Hindlimb muscle (tissue), 1 donor: ENCODE measurements around the gene EXOC5. TPM values are rescaled to one million over a fixed set of nuclear protein-coding genes. Genes with fewer than 3 reads are reported as not detected.
"Not testable (repeated sequence)": the region's sequence is repeated elsewhere in the genome, so short reads cannot be mapped to it uniquely, and the experiment has no call there.

ENCODE experiments used
- DNase-seq: peaks from one replicate; pipeline ENCODE4 v3.0.0-alpha.2; 2013
- polyA plus RNA-seq: library from polyadenylated mRNA; unstranded; fragments of 120-200 nt; gene quantifications from one replicate; pipeline ENCODE4 v1.2.1, GENCODE V29; 2013; ENCODE audit not compliant: insufficient read length

Gene EXOC5
- polyA plus RNA-seq: 59.5 TPM

- peak; percentile 93 for DNase-seq
These were observed at the start of gene EXOC5, which contains the start of gene AP5M1 for GRCh38 chr14:57268161-57269069. EXOC5 (minus strand) TSS chr14:57268905; CDS start chr14:57268648, 257 bp downstream. AP5M1 (plus strand) TSS chr14:57268971; CDS start chr14:57269315, 344 bp downstream.

- DNase-seq: peak; percentile 69
These were observed 48.6 kb upstream of the EXOC5 start for GRCh38 chr14:57317248-57317833.

GRCh38 chr14:57314396-57315089, 45.8 kb upstream of the EXOC5 start:
- DNase-seq: no peak

GRCh38 chr14:57302883-57303282, 34.2 kb upstream of the EXOC5 start:
- no peak for DNase-seq

- DNase-seq: no peak
These were observed 30.8 kb upstream of the EXOC5 start for GRCh38 chr14:57299511-57299910.

- DNase-seq: no peak
These were observed 29.1 kb upstream of the EXOC5 start for GRCh38 chr14:57297852-57298251.

GRCh38 chr14:57295239-57295638, 26.5 kb upstream of the EXOC5 start:
- DNase-seq: no peak

- DNase-seq: no peak
These were observed 25.4 kb upstream of the EXOC5 start for GRCh38 chr14:57293866-57294837.

GRCh38 chr14:57291692-57292647, 23.3 kb upstream of the EXOC5 start:
- DNase-seq: no peak

GRCh38 chr14:57290751-57291150, 22.0 kb upstream of the EXOC5 start:
- no peak for DNase-seq

- no peak for DNase-seq
These were observed 19.0 kb upstream of the EXOC5 start for GRCh38 chr14:57287745-57288144.

GRCh38 chr14:57277062-57277461, 8.4 kb upstream of the EXOC5 start:
- DNase-seq: no peak

- no peak for DNase-seq
These were observed 6.4 kb upstream of the EXOC5 start for GRCh38 chr14:57275023-57275664.

GRCh38 chr14:57274551-57274950, 5.8 kb upstream of the EXOC5 start:
- no peak for DNase-seq

- DNase-seq: no peak
These were observed 4.5 kb upstream of the EXOC5 start for GRCh38 chr14:57273236-57273635.

GRCh38 chr14:57266065-57266464, 2.6 kb downstream of the EXOC5 start:
- no peak for DNase-seq

GRCh38 chr14:57262117-57262516, 6.6 kb downstream of the EXOC5 start:
- DNase-seq: no peak

GRCh38 chr14:57261604-57262003, 7.1 kb downstream of the EXOC5 start:
- no peak for DNase-seq

- DNase-seq: no peak
These were observed 9.0 kb downstream of the EXOC5 start for GRCh38 chr14:57259672-57260071.

- DNase-seq: not testable (repeated sequence)
These were observed 10.5 kb downstream of the EXOC5 start for GRCh38 chr14:57258221-57258620.
